ENCODE measurements around the gene C1orf185.

The C1orf185 gene

GRCh38 chr1:51101976-51102375 lies at the start of gene C1orf185:
Gene C1orf185 (plus strand): TSS chr1:51102228. CDS start chr1:51102234, 6 bp downstream.
- no peak for DNase-seq (ENCODE audit: low read depth)
- TF ChIP-seq CTCF (conservative IDR thresholded peaks at IDR 0.05; ENCODE audit: low read depth, low read length), result no peak
- no peak within 1 kb of the TSS for H3K4me3 ChIP-seq (ENCODE audit: low read length)

- DNase-seq (ENCODE audit: low read depth), result no peak
- TF ChIP-seq CTCF (conservative IDR thresholded peaks at IDR 0.05; ENCODE audit: low read depth, low read length), result peak; percentile 31
- no peak overlapping the region for H3K4me3 ChIP-seq (ENCODE audit: low read length)
Observed at GRCh38 chr1:51058858-51059257, 43.2 kb upstream of the C1orf185 start.

GRCh38 chr1:51061231-51061918 lies 40.7 kb upstream of the C1orf185 start:
- TF ChIP-seq CTCF (conservative IDR thresholded peaks at IDR 0.05; ENCODE audit: low read depth, low read length), result no peak
- no peak for DNase-seq (ENCODE audit: low read depth)
- no peak overlapping the region for H3K4me3 ChIP-seq (ENCODE audit: low read length)

GRCh38 chr1:51063121-51063520 lies 38.9 kb upstream of the C1orf185 start:
- peak; percentile 87 for DNase-seq (ENCODE audit: low read depth)
- no peak for TF ChIP-seq CTCF (conservative IDR thresholded peaks at IDR 0.05; ENCODE audit: low read depth, low read length)
- H3K4me3 ChIP-seq (ENCODE audit: low read length), result no peak overlapping the region

- no peak overlapping the region for H3K4me3 ChIP-seq (ENCODE audit: low read length)
- DNase-seq (ENCODE audit: low read depth), result no peak
- no peak for TF ChIP-seq CTCF (conservative IDR thresholded peaks at IDR 0.05; ENCODE audit: low read depth, low read length)
Observed at GRCh38 chr1:51070011-51070410, 32.0 kb upstream of the C1orf185 start.

- H3K4me3 ChIP-seq (ENCODE audit: low read length), result no peak overlapping the region
- TF ChIP-seq CTCF (conservative IDR thresholded peaks at IDR 0.05; ENCODE audit: low read depth, low read length), result no peak
- no peak for DNase-seq (ENCODE audit: low read depth)
Observed at GRCh38 chr1:51070640-51071039, 31.4 kb upstream of the C1orf185 start.

GRCh38 chr1:51071291-51072042 lies 30.6 kb upstream of the C1orf185 start:
- TF ChIP-seq CTCF (conservative IDR thresholded peaks at IDR 0.05; ENCODE audit: low read depth, low read length), result no peak
- DNase-seq (ENCODE audit: low read depth), result no peak
- no peak overlapping the region for H3K4me3 ChIP-seq (ENCODE audit: low read length)
